Vagina (tissue), 2 donors: ENCODE measurements around the gene CNTNAP5.

Source experiments
- POLR2A ChIP-seq, 2 donors: fragments of 450-650 bp; IDR thresholded peaks; one replicate each; pipeline ENCODE4 v1.6.1; 2017; ENCODE audit warnings: antibody characterized with exemption in 2 of 2, mild to moderate bottlenecking in 2 of 2, moderate library complexity in 2 of 2
- POLR2AphosphoS5 ChIP-seq, 2 donors: sonication (generic); formaldehyde crosslinking; IDR thresholded peaks; one replicate each; pipeline ENCODE4 v1.9.0; 2017; ENCODE audit warnings: antibody characterized with exemption in 2 of 2, mild to moderate bottlenecking in 2 of 2, low read depth in 1 of 2; ENCODE audit not compliant: insufficient read depth in 1 of 2

- TF ChIP-seq POLR2AphosphoS5 (IDR thresholded peaks at IDR 0.05; ENCODE audit: insufficient read depth in 1 of 2, low read depth in 1 of 2): no peak
- TF ChIP-seq POLR2A (IDR thresholded peaks at IDR 0.05): no peak
These were observed 122.5 kb downstream of the CNTNAP5 start for GRCh38 chr2:124147552-124147951.
